GM10248 (cell line): ENCODE results near the gene FARS2.

Experiments
- CTCF ChIA-PET: fragments of 300-600 bp; sonication (Branson Sonifier 250); formaldehyde crosslinking; extraction: SDS; loops from one replicate; lab custom pipeline; 2021; ENCODE audit warnings: antibody characterized with exemption; lab: Yijun Ruan, JAX
- POLR2A ChIA-PET: fragments of 350-650 bp; sonication (Branson Sonifier 250); formaldehyde crosslinking; extraction: SDS; loops from one replicate; lab custom pipeline; 2020; ENCODE audit warnings: antibody characterized with exemption; lab: Yijun Ruan, JAX
- DNase-seq: peaks from one replicate; pipeline ENCODE4 v3.0.0; 2012; ENCODE audit errors: extremely low spot score
- TF ChIP-seq, protein P1 (sequence below): IDR thresholded peaks from 2 replicates; pipeline ENCODE4 v1.5.1; 2012; ENCODE audit warnings: mild to moderate bottlenecking, low read depth; ENCODE audit errors: extremely low read depth, missing control alignments, control extremely low read depth

Gene FARS2

DNA sequence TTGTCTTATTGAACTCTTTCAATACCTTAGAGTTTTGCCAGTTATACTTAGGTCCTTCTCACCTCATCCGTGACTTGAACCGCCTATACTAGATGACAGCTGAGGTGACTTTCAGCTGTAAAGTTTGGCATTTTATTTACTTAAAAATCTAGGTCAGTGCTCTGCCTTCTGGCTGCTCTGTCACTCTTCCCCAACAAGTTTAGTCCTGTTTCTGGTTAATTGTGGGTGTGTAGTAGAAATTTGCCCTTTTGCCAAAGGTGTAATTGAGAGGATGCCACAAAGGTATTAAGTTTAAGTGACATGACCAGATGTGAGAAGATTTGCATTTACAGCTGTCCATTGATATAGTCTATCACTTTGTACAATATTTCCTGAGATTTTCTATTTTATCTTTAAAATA is 106.2 kb downstream of the FARS2 start:
- CTCF ChIA-PET, result interaction anchor here (1.8 to 2.4 kb wide), 3 partner anchors 11 to 64 kb away, joined by 4 to 11 read pairs (median 9); no protein-coding TSS in a partner anchor
- TF ChIP-seq, protein P1, sequence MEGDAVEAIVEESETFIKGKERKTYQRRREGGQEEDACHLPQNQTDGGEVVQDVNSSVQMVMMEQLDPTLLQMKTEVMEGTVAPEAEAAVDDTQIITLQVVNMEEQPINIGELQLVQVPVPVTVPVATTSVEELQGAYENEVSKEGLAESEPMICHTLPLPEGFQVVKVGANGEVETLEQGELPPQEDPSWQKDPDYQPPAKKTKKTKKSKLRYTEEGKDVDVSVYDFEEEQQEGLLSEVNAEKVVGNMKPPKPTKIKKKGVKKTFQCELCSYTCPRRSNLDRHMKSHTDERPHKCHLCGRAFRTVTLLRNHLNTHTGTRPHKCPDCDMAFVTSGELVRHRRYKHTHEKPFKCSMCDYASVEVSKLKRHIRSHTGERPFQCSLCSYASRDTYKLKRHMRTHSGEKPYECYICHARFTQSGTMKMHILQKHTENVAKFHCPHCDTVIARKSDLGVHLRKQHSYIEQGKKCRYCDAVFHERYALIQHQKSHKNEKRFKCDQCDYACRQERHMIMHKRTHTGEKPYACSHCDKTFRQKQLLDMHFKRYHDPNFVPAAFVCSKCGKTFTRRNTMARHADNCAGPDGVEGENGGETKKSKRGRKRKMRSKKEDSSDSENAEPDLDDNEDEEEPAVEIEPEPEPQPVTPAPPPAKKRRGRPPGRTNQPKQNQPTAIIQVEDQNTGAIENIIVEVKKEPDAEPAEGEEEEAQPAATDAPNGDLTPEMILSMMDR, result no peak
- no peak for DNase-seq
- POLR2A ChIA-PET, result no interaction called here

DNA sequence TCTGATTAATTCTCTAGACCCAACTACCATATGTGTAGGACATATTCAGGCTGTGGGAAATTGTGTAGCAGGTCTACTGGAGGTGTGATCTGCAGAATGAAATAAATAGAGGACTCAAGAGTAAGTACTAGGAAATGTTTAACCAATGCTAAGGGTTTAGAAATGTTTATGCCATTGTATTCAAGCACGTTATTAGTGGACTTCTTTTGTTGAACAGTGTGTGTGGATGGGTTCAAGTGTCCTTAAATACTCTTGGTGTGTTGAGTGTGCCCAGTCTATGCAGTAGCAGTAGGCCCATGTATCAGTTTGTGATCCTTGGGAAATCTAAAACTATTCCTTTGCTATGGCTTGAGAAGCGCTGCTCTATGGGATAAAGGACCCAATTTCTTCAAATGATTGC is 112.1 kb downstream of the FARS2 start:
- ChIA-PET POLR2A (no interaction called here), CTCF (no interaction called here)
- TF ChIP-seq, protein P1, result no peak
- no peak for DNase-seq

DNA sequence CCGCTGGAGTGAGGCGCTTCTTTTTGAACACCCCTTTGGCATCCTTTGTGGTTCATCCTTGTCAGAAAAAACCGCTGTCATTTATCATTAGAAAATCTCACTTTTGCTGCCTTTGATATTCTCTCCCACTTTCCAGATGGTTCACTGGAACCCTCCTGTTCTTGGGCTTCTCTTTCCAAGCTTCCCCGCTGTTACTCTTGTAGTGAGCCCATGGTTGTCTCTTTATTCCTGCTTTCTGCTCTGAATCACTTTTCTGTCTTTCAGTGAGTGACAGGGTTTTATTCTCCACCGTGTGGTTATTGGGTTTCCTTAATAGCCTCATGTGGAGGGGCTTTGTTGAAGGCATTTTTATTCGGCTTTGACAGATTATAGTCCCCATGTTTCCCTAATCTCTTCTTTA is 117.0 kb downstream of the FARS2 start:
- ChIA-PET CTCF (interaction anchor here (0.7 to 3.0 kb wide), 5 partner anchors 9 to 234 kb away, joined by 3 to 21 read pairs (median 5); no protein-coding TSS in a partner anchor), POLR2A (no interaction called here)
- TF ChIP-seq, protein P1, result no peak
- no peak for DNase-seq

DNA sequence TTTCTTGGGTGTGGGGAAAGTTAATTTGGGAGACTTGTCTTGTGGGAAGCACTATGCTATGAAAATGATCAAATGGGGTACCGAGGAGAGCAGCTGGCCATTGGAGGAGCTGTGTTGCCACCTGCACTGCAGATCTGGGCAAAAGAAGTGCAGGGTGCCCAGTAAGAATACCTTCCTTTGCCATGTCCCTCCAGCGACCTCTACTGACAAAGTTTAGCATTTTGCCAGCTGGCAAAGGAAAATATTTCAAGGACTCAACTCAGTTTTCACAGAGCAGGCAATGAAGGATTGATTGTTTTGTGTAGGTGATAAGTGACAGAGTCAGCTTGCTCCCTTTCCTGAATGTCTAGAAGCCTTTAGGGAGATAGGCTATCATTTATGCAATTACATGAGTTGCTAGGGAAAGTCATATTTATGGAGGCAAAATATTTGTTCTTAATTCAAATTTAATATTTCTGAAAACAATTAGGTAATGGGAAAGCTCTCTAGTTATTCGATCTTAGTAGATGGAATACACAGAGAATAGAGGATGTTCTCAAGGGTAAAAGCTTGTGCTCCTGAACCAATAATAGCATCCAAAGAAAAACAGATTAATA is 118.4 kb downstream of the FARS2 start:
- POLR2A ChIA-PET, result no interaction called here
- CTCF ChIA-PET, result interaction anchor here (0.6 to 3.0 kb wide), 13 partner anchors 9 to 240 kb away, joined by 3 to 21 read pairs (median 4); no protein-coding TSS in a partner anchor
- peak; percentile 54 for DNase-seq
- TF ChIP-seq, protein P1, result peak; percentile 56

DNA sequence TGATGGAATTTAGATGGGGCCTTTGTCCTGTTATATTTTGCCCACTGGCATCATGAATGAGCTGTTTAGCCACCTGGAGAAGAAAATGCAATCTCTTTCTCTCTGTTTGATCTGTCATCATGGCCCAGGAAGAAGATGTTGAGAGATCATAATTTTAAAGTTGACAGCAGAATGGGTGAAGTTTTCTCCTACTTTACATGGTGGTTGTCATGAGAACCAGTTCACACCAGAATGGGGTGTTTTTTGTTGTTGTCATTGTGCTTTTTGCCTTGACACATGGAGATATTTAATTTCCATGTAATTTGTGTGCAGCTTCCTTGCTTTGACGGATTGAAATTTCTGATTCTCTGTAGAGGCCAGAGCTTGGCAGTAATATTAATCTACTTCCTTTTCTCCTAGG is 122.5 kb downstream of the FARS2 start:
- no peak for DNase-seq
- POLR2A ChIA-PET, result no interaction called here
- TF ChIP-seq, protein P1, result no peak
- CTCF ChIA-PET, result interaction anchor here (1.4 kb wide), 1 partner anchor 240 kb away, joined by 7 read pairs; no protein-coding TSS in a partner anchor

DNA sequence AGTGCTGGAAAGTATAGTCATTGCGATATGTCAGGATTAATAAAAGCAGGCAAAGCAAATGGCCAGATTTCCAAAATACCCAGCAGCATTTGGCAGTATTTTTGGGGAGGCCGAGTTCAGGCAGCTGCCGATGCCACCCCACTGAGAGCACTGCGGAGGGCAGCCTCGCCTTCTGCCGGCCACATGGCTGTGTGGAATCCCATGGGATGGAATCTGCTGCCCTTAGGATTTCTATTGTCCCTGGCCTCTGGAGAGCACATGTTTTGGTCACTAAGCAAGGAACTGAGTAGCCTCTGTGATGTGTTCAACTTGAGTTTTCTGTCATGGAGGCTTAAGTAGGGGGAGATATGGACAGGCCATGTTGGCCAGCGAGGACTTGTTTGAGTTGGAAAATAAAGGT is 123.0 kb downstream of the FARS2 start:
- POLR2A ChIA-PET, result no interaction called here
- DNase-seq, result no peak
- CTCF ChIA-PET, result interaction anchor here (1.4 kb wide), 1 partner anchor 240 kb away, joined by 7 read pairs; no protein-coding TSS in a partner anchor
- TF ChIP-seq, protein P1, result no peak
